HL-60 (cell line): ENCODE results near the gene ZFAND3.

Experiments used
- CTCF ChIP-seq: IDR thresholded peaks from one replicate; pipeline ENCODE4 v1.5.1; 2011; ENCODE audit warnings: low read length, control low read depth, inconsistent platforms; ENCODE audit not compliant: insufficient read depth
- GABPA ChIP-seq: IDR thresholded peaks from 2 replicates; pipeline ENCODE4 v1.6.1; 2012; ENCODE audit warnings: low read depth
- POLR2AphosphoS5 ChIP-seq: IDR thresholded peaks from 2 replicates; pipeline ENCODE4 v1.6.1; 2012; ENCODE audit warnings: low read depth
- REST ChIP-seq: IDR thresholded peaks from 2 replicates; pipeline ENCODE4 v1.6.1; 2012; ENCODE audit warnings: low read depth; ENCODE audit not compliant: insufficient replicate concordance
- SPI1 ChIP-seq: IDR thresholded peaks from 2 replicates; pipeline ENCODE4 v1.6.1; 2012; ENCODE audit warnings: low read depth, mild to moderate bottlenecking, borderline replicate concordance

- no peak for TF ChIP-seq CTCF
- no peak for TF ChIP-seq REST
- no peak for TF ChIP-seq POLR2AphosphoS5
- no peak for TF ChIP-seq GABPA
- TF ChIP-seq SPI1, result no peak
These were observed 162.8 kb downstream of the ZFAND3 start for GRCh38 chr6:37982317-37982716.
